K562 treated with DMSO at 1 percent for 12 hours (cell line): Measurements from ENCODE around the gene ARPP19. TPM values are rescaled to one million over a fixed set of nuclear protein-coding genes. Genes with fewer than 3 reads are reported as not detected.

Source experiments
- total RNA-seq: library from RNA; unstranded; fragments of 300-600 nt; gene quantifications from 2 replicates; pipeline ENCODE4 v1.2.3, GENCODE V29; 2022; ENCODE audit not compliant: insufficient read depth

The ARPP19 gene
- total RNA-seq, result 14.0 and 38.7 TPM in 2 replicates

GRCh38 chr15:52568601-52569585 lies at the start of gene ARPP19:
TSS of gene ARPP19 (minus strand) at chr15:52569030. CDS start at chr15:52568892, 138 bp downstream.

GRCh38 chr15:52528564-52529340 lies 40.1 kb downstream of the ARPP19 start, which contains the start of gene MYO5A:
TSS of gene MYO5A (minus strand) at chr15:52528880. CDS start at chr15:52528806, 74 bp downstream.

Other genes with a start within 250 kb of the ARPP19 start
- 0.49 and 2.3 TPM in 2 replicates for gene MYO5A, start 40.1 kb downstream of the ARPP19 start, total RNA-seq
- 3.0 and 10.9 TPM in 2 replicates for gene ATOSA, start 110.4 kb upstream of the ARPP19 start, total RNA-seq
- gene ONECUT1, start 221.3 kb upstream of the ARPP19 start, total RNA-seq, result not detected in 2 replicates